ENCODE data around the gene ZCWPW1. TPM values are rescaled to one million over a fixed set of nuclear protein-coding genes. Genes with fewer than 3 reads are reported as not detected.
"Not testable (repeated sequence)": the region's sequence is repeated elsewhere in the genome, so short reads cannot be mapped to it uniquely, and the experiment has no call there.

The ZCWPW1 gene
- total and polyA plus RNA-seq, 2 donors (not counting 1 experiment from before 2014, with no cell fraction given), result 1.1 to 2.8 TPM

DNA sequence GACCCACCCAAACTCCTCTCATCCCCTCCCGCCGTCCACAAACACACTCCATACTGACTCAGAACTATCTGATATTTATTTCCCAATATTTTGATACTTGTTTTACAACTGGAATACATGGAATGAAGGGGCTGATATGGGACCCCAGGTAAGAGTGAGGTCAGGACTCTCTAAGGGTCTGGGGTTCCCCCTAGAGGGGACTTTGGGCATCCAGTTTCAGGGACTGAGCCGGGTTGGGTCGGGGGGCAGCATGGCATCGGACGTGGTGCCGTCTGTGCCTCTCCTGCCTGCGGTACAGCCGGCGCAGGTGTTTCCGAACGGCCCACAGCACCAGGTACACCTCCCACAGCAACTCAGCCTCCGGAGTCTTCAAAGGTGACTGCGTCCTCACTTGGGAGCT lies 28.1 kb upstream of the ZCWPW1 start:
- Histone ChIP-seq H2AFZ (ENCODE audit: low read length) (no peak overlapping the region), H3K27me3 (ENCODE audit: control insufficient read depth, insufficient read depth, low read length) (no peaks in the 10 kb centered on the region), H3K36me3 (ENCODE audit: control insufficient read depth, insufficient read depth, low read length) (peaks cover 2% of the 10 kb centered on the region)

DNA sequence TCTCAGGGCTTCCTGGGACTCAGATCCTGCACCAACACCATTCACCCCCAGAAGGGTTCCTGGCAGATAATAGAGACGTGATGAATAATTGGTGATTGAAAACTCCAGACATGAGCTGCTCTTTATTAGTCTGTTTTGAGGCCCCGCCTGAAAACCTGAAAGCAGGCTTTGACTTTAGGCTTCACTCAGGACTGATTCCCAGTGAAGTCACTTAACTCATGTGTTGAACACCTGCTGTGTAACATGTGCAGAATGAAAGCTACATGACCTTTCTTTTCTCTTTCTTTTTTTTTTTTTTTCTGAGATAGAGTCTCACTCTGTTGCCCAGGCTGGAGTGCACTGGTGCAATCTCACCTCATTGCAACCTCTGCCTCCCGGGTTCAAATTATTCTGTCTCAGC lies 26.7 kb upstream of the ZCWPW1 start:
- no peak overlapping the region for H3K4me3 ChIP-seq (replicated peaks in 1 of 4; ENCODE audit: control extremely low read depth in 1 of 4, insufficient read depth in 1 of 4, low read depth in 3 of 4, low read length in 4 of 4)
- H3K27ac ChIP-seq (ENCODE audit: insufficient read depth, low read length), result no peak overlapping the region
- no peak overlapping the region for H3K4me2 ChIP-seq (ENCODE audit: extremely low read depth, insufficient read depth, low read length)
- H3K79me2 ChIP-seq (ENCODE audit: control insufficient read depth, insufficient read depth, low read length), result no peaks in the 10 kb centered on the region
- no peaks in the 10 kb centered on the region for H3K9me3 ChIP-seq (ENCODE audit: control insufficient read depth, insufficient read depth, low read depth, low read length)
- peaks cover 3% of the 10 kb centered on the region for H3K4me1 ChIP-seq (ENCODE audit: control insufficient read depth, extremely low read depth, insufficient read depth, low read length)
- no peak overlapping the region for H3K9ac ChIP-seq (ENCODE audit: insufficient read depth, low read length)
- H3K36me3 ChIP-seq (ENCODE audit: control insufficient read depth, insufficient read depth, low read length), result peaks cover 2% of the 10 kb centered on the region
- no peak for DNase-seq (ENCODE audit: low read depth in 2 of 2)
- no peak for TF ChIP-seq EZH2 (IDR thresholded peaks at IDR 0.05; ENCODE audit: low read length, missing control alignments)
- TF ChIP-seq, protein P1, sequence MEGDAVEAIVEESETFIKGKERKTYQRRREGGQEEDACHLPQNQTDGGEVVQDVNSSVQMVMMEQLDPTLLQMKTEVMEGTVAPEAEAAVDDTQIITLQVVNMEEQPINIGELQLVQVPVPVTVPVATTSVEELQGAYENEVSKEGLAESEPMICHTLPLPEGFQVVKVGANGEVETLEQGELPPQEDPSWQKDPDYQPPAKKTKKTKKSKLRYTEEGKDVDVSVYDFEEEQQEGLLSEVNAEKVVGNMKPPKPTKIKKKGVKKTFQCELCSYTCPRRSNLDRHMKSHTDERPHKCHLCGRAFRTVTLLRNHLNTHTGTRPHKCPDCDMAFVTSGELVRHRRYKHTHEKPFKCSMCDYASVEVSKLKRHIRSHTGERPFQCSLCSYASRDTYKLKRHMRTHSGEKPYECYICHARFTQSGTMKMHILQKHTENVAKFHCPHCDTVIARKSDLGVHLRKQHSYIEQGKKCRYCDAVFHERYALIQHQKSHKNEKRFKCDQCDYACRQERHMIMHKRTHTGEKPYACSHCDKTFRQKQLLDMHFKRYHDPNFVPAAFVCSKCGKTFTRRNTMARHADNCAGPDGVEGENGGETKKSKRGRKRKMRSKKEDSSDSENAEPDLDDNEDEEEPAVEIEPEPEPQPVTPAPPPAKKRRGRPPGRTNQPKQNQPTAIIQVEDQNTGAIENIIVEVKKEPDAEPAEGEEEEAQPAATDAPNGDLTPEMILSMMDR (conservative IDR thresholded peaks at IDR 0.05 in 1 of 2, IDR thresholded peaks at IDR 0.05 in 1 of 2; ENCODE audit: low read depth in 1 of 2, low read length in 2 of 2), result no peak
- no peak overlapping the region for H2AFZ ChIP-seq (ENCODE audit: low read length)
- H4K20me1 ChIP-seq (ENCODE audit: control insufficient read depth, extremely low read depth, insufficient read depth, low read length), result no peaks in the 10 kb centered on the region
- H3K27me3 ChIP-seq (ENCODE audit: control insufficient read depth, insufficient read depth, low read length), result no peaks in the 10 kb centered on the region

More for the DNA sequence above, 28.1 kb upstream of the ZCWPW1 start:
- Histone ChIP-seq H3K4me2 (ENCODE audit: extremely low read depth, insufficient read depth, low read length) (no peak overlapping the region), H3K27ac (ENCODE audit: insufficient read depth, low read length) (no peak overlapping the region), H3K4me1 (ENCODE audit: control insufficient read depth, extremely low read depth, insufficient read depth, low read length) (no peaks in the 10 kb centered on the region), H3K79me2 (ENCODE audit: control insufficient read depth, insufficient read depth, low read length) (no peaks in the 10 kb centered on the region), H3K9me3 (ENCODE audit: control insufficient read depth, insufficient read depth, low read depth, low read length) (no peaks in the 10 kb centered on the region), H3K9ac (ENCODE audit: insufficient read depth, low read length) (no peak overlapping the region), H4K20me1 (ENCODE audit: control insufficient read depth, extremely low read depth, insufficient read depth, low read length) (no peaks in the 10 kb centered on the region), H3K4me3 (replicated peaks in 1 of 4; ENCODE audit: control extremely low read depth in 1 of 4, insufficient read depth in 1 of 4, low read depth in 3 of 4, low read length in 4 of 4) (no peak overlapping the region)
- TF ChIP-seq EZH2 (IDR thresholded peaks at IDR 0.05; ENCODE audit: low read length, missing control alignments), result no peak
- TF ChIP-seq, protein P1 (conservative IDR thresholded peaks at IDR 0.05 in 1 of 2, IDR thresholded peaks at IDR 0.05 in 1 of 2; ENCODE audit: low read depth in 1 of 2, low read length in 2 of 2), result no peak
- DNase-seq (ENCODE audit: low read depth in 2 of 2), result no peak

DNA sequence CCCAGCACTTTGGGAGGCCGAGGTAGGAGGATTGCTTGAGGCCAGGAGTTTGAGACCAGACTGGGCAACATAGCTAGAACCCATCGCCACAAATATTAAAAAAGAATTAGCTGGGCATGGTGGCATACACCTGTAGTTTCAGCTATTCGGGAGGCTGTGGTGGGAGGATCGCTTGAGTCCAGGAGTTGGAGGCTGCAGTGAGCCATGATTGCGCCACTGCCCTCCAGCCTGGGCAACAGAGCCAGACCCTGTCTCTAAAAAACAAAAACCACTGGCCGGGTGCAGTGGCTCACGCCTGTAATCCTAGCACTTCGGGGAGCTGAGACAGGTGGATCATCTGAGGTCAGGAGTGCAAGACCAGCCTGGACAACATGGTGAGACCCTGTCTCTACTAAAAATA lies 25.4 kb upstream of the ZCWPW1 start:
- not testable (repeated sequence) for H3K4me3 ChIP-seq (replicated peaks in 1 of 4; ENCODE audit: control extremely low read depth in 1 of 4, insufficient read depth in 1 of 4, low read depth in 3 of 4, low read length in 4 of 4); H3K4me2 ChIP-seq (ENCODE audit: extremely low read depth, insufficient read depth, low read length); H3K4me1 ChIP-seq (ENCODE audit: control insufficient read depth, extremely low read depth, insufficient read depth, low read length); H3K79me2 ChIP-seq (ENCODE audit: control insufficient read depth, insufficient read depth, low read length); H3K9ac ChIP-seq (ENCODE audit: insufficient read depth, low read length); H4K20me1 ChIP-seq (ENCODE audit: control insufficient read depth, extremely low read depth, insufficient read depth, low read length); H3K27me3 ChIP-seq (ENCODE audit: control insufficient read depth, insufficient read depth, low read length); H3K9me3 ChIP-seq (ENCODE audit: control insufficient read depth, insufficient read depth, low read depth, low read length); H3K27ac ChIP-seq (ENCODE audit: insufficient read depth, low read length); DNase-seq (ENCODE audit: low read depth in 2 of 2); H3K36me3 ChIP-seq (ENCODE audit: control insufficient read depth, insufficient read depth, low read length); H2AFZ ChIP-seq (ENCODE audit: low read length)
